HepG2 (cell line): ENCODE data around the gene RBBP8NL.

ENCODE experiments used
- EP300 ChIP-seq, 3 experiments: sonication (generic) in 1 of 3; formaldehyde crosslinking in 1 of 3; IDR thresholded peaks; 2 replicates each; pipeline versions ENCODE4 v1.5.1 to v1.6.1; 2011 to 2020; ENCODE audit warnings: low read depth in 2 of 3, low read length in 2 of 3, borderline replicate concordance in 1 of 3, improper control_type of control experiment in 1 of 3, mild to moderate bottlenecking in 1 of 3, missing genetic modification reagents in 1 of 3, moderate library complexity in 1 of 3
- KAT8 ChIP-seq: IDR thresholded peaks from 2 replicates; pipeline ENCODE4 v1.6.1; 2016; ENCODE audit warnings: missing genetic modification reagents, missing compliant biosample characterization
- ZBTB1 ChIP-seq: sonication (generic); formaldehyde crosslinking; IDR thresholded peaks from 2 replicates; pipeline ENCODE4 v1.4.0; 2020; ENCODE audit warnings: missing genetic modification reagents, borderline replicate concordance
- ZBTB20 ChIP-seq: sonication (generic); formaldehyde crosslinking; IDR thresholded peaks from 2 replicates; pipeline ENCODE4 v1.8.1; 2023; ENCODE audit warnings: missing genetic modification reagents, low read depth, mild to moderate bottlenecking, borderline replicate concordance
- ZNF224 ChIP-seq: sonication (generic); formaldehyde crosslinking; IDR thresholded peaks from 2 replicates; pipeline ENCODE4 v1.5.0; 2020; ENCODE audit warnings: mild to moderate bottlenecking, missing genetic modification reagents
- TF ChIP-seq, protein P1 (sequence below): sonication (generic); formaldehyde crosslinking; IDR thresholded peaks from 2 replicates; pipeline ENCODE4 v1.4.0; 2020; ENCODE audit warnings: low read depth, mild to moderate bottlenecking, missing genetic modification reagents
- TF ChIP-seq, protein P2 (sequence below): IDR thresholded peaks from 2 replicates; pipeline ENCODE4 v1.6.1; 2018; ENCODE audit warnings: missing genetic modification reagents

DNA sequence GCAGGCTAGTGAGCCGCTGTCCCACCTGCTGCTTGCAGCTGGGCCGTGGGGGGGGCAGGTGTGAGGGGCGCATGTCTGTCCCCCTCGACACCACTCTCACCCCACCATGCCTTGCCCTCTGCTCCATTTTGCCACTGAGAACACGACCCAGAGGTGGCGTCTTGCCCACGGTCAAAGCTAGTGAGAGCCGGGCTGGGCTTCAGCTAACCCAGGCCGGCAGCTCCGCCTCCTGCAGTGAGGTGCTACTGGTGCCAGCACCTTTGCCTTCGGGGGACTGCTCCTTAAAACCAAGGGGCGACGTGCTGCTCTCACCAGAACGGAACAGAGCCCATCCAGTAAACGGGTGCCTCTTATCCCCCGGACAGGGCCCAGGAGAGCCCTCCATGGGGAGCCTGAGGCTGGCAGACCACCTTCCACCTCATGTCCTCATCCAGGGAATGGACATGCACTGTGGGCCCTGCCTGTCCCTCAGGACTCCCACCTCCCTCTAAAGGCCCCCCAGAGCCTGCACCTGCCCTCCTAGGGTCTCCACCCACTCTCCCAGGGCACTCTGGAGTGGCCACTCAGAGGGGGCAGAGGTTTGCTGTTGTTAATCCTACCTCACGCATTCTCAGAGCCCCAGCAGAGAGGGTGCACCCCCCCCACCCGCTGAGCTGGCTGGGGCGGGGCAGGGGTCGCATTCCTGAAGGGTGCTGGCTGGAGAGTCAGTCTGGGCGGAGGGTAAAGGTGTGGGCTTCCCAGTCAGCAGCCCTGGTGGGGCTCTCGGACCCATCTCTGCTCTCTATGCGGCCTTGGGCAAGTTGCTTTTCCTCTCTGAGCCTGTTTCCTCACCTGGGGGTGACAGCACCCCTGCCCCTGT lies 2.9 kb downstream of the RBBP8NL start:
- no peak for TF ChIP-seq KAT8 (CRISPR knock-in tag)
- TF ChIP-seq EP300 (IDR thresholded peaks at IDR 0.05; ENCODE audit: low read depth in 2 of 2, low read length in 2 of 2), result no peak
- TF ChIP-seq EP300 (CRISPR knock-in tag; IDR thresholded peaks at IDR 0.05; ENCODE audit: borderline replicate concordance), result no peak
- TF ChIP-seq, protein P1, sequence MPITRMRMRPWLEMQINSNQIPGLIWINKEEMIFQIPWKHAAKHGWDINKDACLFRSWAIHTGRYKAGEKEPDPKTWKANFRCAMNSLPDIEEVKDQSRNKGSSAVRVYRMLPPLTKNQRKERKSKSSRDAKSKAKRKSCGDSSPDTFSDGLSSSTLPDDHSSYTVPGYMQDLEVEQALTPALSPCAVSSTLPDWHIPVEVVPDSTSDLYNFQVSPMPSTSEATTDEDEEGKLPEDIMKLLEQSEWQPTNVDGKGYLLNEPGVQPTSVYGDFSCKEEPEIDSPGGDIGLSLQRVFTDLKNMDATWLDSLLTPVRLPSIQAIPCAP (CRISPR knock-in tag), result no peak
- no peak for TF ChIP-seq ZBTB1 (CRISPR knock-in tag)
- TF ChIP-seq, protein P2, sequence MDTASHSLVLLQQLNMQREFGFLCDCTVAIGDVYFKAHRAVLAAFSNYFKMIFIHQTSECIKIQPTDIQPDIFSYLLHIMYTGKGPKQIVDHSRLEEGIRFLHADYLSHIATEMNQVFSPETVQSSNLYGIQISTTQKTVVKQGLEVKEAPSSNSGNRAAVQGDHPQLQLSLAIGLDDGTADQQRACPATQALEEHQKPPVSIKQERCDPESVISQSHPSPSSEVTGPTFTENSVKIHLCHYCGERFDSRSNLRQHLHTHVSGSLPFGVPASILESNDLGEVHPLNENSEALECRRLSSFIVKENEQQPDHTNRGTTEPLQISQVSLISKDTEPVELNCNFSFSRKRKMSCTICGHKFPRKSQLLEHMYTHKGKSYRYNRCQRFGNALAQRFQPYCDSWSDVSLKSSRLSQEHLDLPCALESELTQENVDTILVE (CRISPR knock-in tag), result no peak
- TF ChIP-seq ZBTB20 (CRISPR knock-in tag), result no peak
- no peak for TF ChIP-seq ZNF224 (CRISPR knock-in tag)
